Hematopoietic multipotent progenitor cell treated with erythropoietin and hydrocortisone succinate and interleukin-3 and kit ligand, for 8 days (in vitro differentiated cells): ENCODE results near the gene BMP3.

Source experiments
- DNase-seq: peaks from one replicate; pipeline ENCODE4 v3.0.0-alpha.2; 2015

The BMP3 gene

DNA sequence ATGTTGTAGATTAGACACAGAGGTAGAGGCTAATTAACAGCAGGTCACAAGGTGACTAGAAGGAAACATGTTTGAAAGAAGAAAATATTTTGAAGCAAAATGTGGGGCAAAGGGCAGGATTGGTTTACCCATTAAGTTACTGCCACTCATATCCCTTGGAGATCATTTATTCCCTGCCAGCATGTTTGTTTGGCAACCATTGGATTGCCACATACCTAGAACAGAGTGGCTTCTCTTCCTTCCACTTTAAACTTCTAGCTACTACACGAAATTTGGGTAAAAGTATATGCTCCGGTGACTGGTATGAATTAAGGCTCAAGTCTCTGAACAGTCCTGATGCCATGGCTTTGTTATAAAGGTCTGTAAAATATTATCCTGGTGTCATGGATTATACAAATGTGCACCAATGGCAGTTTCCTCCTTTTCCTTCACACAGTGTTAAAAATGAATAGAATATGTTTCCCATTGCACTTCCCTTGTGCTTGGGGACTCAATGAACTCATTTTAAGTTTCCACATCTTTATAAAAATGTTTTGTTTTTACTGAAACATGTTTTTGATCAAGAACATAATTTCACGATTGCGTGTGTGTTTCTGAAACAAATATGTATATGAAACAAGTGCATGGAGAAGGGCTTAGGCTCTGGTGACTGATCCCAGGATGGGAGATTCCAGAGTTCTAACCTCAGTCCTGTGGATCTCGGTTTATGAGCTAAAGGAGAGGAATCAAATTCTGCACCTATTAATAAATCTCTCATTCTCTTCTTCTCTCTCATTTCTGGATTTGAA lies 12.3 kb downstream of the BMP3 start:
- no peak for DNase-seq

GRCh38 chr4:81049330-81049729 lies 18.8 kb downstream of the BMP3 start:
- no peak for DNase-seq

GRCh38 chr4:81049907-81050306 lies 19.4 kb downstream of the BMP3 start:
- DNase-seq: no peak

GRCh38 chr4:81052119-81053068 lies 21.9 kb downstream of the BMP3 start:
- DNase-seq: peak; percentile 64

DNA sequence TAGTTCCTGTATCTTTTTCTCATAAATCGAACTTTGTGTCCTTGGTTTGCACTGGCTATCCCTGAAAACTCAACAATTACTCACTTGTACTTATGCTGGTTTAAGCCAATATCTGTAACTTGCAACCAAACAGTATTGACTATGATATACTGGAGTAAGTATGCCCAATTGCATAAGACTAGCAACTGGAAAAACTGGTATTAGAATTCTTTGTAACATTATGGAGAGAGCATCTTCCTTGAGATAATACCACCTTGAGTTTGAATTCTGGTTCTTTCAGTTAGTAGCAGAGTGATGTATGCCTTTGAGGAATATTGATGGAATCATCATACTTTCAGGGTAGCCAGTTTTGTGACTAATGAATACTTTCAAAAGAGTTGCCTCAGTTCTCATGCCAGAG lies 28.1 kb downstream of the BMP3 start:
- DNase-seq: no peak

DNA sequence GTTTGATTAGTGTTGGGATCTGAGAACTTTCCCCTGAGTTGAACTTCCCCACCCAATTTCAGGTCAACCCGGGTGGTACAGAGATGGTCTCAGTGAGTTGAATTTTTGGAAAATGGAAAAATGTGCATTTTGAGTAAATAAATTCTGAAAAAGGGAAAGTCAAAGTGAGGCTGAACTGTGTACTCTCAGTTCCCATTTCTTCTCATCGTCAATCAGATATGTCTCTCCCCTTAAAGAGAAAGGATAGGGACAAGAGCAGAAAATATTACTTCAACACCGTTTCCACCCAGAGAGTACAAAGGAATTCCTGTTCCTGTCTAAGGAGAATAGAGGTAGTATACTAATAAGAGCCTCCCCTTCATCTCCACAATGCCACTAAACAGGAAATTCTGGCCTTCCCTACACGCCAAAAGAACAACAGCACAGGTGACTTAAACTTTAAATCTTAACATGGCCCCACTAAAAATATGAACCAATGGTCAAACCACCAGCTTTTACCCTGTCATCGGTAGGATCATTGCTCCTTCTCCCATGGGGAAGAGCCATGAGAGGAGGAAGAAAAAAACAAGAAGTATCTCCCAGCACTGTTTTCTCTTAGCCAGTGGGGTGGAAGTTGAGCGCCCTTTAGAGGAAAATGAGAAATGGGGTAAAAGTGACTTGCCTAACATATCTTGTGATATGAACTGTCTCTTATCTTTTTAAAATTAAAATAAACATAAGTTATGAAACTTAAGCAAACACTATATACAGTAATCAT lies 30.3 kb downstream of the BMP3 start:
- no peak for DNase-seq

- no peak for DNase-seq
These were observed 30.8 kb downstream of the BMP3 start for GRCh38 chr4:81061344-81061730.

DNA sequence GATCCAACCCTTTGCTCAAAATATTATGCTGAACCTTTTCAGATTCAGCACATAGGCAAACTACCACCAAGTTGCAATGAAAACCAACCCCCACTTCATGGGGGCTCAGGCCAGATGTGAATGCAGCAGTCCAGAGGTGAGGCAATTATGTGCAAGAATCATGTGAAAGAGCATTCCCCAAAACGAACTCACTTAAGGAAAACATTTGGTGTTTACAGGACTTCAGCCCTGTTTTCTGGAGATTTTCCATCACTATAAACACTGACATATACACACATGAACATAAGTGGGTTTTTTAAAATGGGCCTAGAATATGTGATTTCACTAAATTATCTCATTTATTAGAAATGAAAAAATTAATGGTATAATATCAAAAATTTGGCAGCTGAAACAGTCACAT lies 31.5 kb downstream of the BMP3 start:
- no peak for DNase-seq

DNA sequence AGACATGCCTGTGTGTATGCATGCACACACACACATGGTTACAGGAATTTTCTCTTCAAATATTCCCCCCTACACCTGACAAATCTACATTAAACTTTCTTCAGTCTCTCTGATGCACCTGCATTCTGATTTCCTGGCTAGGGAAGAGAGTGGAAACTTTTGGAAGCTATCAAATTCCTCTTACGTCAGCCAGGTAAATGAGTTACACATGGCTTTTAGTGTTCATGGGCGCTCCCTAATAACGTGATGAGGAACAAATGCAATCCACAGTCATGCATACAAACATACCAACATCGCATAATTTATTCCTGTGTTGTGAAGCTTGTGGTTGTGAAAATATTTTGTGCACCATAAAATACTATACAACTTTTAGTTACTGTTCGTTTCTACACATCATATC lies 34.9 kb downstream of the BMP3 start:
- no peak for DNase-seq

DNA sequence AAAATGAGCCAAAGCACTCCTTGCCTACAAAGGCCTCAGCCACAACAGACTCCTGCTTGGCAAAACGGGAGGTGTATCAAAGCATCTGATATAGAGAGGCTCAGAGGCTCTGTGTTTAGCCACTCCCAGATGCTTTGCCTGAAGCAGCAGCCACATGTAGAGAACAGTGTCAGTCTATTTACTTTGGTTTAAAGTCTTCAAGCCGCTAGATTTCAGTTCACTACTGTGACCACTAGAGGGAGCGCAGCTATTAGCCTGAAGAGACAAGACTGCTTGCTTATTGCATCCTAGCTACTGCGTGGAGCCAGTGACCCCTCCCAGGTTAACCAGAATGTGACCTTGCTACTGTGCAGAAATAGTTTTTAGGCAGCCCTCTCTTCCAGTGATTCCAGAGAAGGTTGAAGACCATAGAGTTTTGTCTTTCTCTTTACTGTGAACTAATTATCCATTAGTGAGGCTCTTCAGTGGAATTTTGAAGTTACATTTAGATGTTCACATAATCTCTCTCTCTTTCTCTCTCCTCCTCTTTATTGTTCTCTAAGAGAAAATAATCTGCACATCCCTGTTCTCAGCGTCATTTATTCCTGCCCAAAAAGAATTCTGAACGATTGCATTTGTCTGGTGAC lies 39.3 kb downstream of the BMP3 start:
- peak; percentile 87 for DNase-seq

GRCh38 chr4:81071013-81071412 lies 40.5 kb downstream of the BMP3 start:
- DNase-seq: no peak

GRCh38 chr4:81081156-81081555 lies 50.6 kb downstream of the BMP3 start:
- DNase-seq: no peak

- no peak for DNase-seq
These were observed 53.5 kb downstream of the BMP3 start for GRCh38 chr4:81084029-81084428.

DNA sequence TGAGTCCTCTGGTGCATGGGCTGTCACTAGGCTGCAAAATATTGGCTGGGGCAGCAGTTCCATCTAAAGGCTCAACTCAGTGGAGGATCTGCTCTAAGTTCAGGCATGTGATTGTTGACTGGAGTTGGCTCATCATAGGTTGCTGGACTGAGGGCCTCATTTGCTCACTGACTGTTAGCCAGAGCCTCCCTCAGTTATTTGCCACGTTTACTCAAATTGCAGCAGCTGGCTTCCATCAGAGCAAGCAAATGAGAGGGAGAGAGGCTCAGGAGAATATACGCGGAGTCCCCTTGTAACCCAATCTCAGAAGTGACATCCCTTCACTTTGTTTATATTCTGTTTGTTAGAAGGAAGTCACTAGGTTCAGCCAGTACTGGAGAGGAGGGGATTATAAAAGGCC lies 54.1 kb downstream of the BMP3 start:
- no peak for DNase-seq

GRCh38 chr4:81085291-81085690 lies 54.8 kb downstream of the BMP3 start:
- no peak for DNase-seq

DNA sequence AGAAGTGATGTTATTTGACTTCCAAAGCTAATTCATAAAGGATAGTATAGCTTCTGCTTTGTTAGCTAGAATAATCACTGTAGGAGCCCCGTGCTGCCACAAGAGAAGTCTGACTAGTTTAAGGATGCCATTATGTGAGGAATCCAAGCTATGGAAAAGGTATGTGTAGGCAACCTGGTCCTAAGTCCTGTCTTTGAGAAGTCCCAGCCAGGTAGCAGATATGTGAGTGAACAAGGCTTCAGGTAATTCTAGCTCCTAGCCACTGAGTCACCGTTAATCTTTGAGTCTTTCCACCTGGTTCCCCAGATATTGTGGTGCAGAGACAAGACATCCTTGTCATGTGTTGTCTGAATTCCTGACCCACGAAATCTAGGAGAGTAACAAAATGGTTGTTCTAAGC lies 55.5 kb downstream of the BMP3 start:
- no peak for DNase-seq

DNA sequence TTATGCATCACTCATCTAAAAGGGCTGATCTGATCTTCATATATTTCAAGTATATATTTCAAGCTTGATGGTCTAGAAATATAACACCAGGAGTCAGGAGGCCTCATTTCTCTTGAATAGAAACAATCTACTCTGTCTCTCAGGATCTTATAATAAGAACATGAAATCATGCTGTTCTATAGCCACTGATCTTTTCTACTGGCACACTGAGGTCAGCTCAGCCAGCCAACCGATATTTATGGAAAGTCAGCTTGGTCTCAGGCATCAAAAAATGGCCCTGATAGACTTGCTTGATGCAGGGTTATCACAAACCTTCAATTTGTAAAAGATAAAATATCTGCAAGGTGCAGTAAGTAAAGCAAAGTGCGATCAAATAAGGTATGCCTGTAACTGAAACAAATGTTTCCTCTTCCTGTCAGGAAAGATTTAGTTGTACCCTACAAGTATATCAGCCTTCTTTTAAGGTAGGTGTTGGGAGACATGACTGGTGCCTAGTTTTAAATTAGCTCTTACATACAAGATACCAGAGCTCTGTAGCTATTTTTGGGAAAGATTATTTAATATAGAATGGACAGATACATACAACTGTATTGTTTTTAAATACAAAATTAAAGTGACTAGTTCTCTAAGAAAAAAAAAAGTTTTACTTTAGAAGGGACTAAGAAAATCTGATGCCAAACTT lies 63.4 kb downstream of the BMP3 start:
- no peak for DNase-seq

- no peak for DNase-seq
These were observed 64.9 kb downstream of the BMP3 start for GRCh38 chr4:81095389-81095788.

GRCh38 chr4:81096566-81096965 lies 66.1 kb downstream of the BMP3 start:
- DNase-seq: no peak

DNA sequence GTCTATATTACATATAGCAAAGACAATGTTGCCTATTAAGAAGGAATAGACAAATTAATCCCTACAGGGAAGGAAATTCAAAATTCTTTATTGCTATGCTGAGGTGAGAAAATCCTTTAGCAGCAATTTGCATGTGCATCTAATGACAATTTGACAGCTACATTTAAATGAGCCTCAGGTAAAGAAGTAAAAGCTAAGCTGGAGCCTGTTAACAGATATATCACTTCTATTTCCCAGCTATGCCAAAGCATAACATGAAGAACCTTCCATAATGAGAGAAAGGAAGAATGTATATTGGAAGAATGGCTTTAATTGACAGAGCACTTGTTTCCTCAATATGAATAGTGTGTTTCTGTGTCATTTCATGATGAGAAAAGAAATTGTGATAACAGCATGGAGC lies 71.6 kb downstream of the BMP3 start:
- no peak for DNase-seq

GRCh38 chr4:81106150-81106549 lies 75.6 kb downstream of the BMP3 start:
- DNase-seq: no peak
